IMR-90 (cell line): ENCODE measurements around the gene GNG2. TPM values are rescaled to one million over a fixed set of nuclear protein-coding genes. Genes with fewer than 3 reads are reported as not detected.

Experiments used
- ATAC-seq: fragments of 200-7000 bp; cut with Tn5 transposase; 2 replicates; pipeline ENCODE4 v1.9.1; 2020; ENCODE audit warnings: low read depth, mild to moderate bottlenecking, moderate library complexity
- BruUV-seq: library from RNA; stranded (reverse); fragments of 400-500 nt; replicated peaks from 2 replicates; lab custom pipeline; 2021; lab: Mats Ljungman, UMichigan
- CTCF ChIA-PET: fragments of 300-600 bp; formaldehyde crosslinking; extraction: SDS; loops from one replicate; lab custom pipeline; 2021; ENCODE audit warnings: antibody characterized with exemption; lab: Yijun Ruan, JAX
- POLR2A ChIA-PET: fragments of 300-600 bp; sonication (Branson Sonifier 250); formaldehyde crosslinking; loops from one replicate; lab custom pipeline; 2022; ENCODE audit warnings: antibody characterized with exemption; ENCODE audit not compliant: unreplicated experiment; lab: Charles Lee
- DNase-seq: peaks from one replicate; pipeline ENCODE4 v3.0.0; 2013
- H2AFZ ChIP-seq: replicated peaks from 2 replicates; pipeline ENCODE3; 2013; ENCODE audit warnings: low read length, mild to moderate bottlenecking; ENCODE audit not compliant: poor library complexity
- H2AK5ac ChIP-seq: 2 replicates; pipeline ENCODE4 v1.6.1; 2013; ENCODE audit warnings: low read depth, low read length, inconsistent platforms
- H2AK9ac ChIP-seq: replicated peaks from 2 replicates; pipeline ENCODE3; 2013; ENCODE audit warnings: mild to moderate bottlenecking, low read depth, low read length, moderate library complexity; ENCODE audit not compliant: poor library complexity
- H2BK120ac ChIP-seq: 2 replicates; pipeline ENCODE4 v1.6.1; 2013; ENCODE audit warnings: low read depth, low read length, inconsistent platforms
- H2BK15ac ChIP-seq: 3 replicates; pipeline ENCODE4 v1.6.1; 2013; ENCODE audit warnings: low read depth, low read length, inconsistent platforms
- H2BK20ac ChIP-seq: 2 replicates; pipeline ENCODE4 v1.6.1; 2013; ENCODE audit warnings: low read depth, mild to moderate bottlenecking, inconsistent platforms, low read length, moderate library complexity
- H2BK5ac ChIP-seq: 2 replicates; pipeline ENCODE4 v1.6.1; 2013; ENCODE audit warnings: mild to moderate bottlenecking, low read depth, low read length, inconsistent platforms; ENCODE audit not compliant: poor library complexity, severe bottlenecking
- H3K14ac ChIP-seq: replicated peaks from 2 replicates; pipeline ENCODE4 v1.6.1; 2013; ENCODE audit warnings: low read depth, low read length, inconsistent platforms
- H3K18ac ChIP-seq: 2 replicates; pipeline ENCODE4 v1.6.1; 2013; ENCODE audit warnings: low read depth, low read length, control low read depth
- H3K23ac ChIP-seq: 2 replicates; pipeline ENCODE4 v1.6.1; 2013; ENCODE audit warnings: low read depth, low read length, inconsistent platforms
- H3K27ac ChIP-seq: 2 replicates; pipeline ENCODE4 v1.5.1; 2013; ENCODE audit warnings: mild to moderate bottlenecking, control low read depth, low read length; ENCODE audit not compliant: insufficient read depth
- H3K27me3 ChIP-seq: 2 replicates; pipeline ENCODE4 v1.6.1; 2013; ENCODE audit warnings: low read length; ENCODE audit not compliant: control insufficient read depth, insufficient read depth
- H3K36me3 ChIP-seq: 2 replicates; pipeline ENCODE4 v1.6.1; 2013; ENCODE audit warnings: low read length, mixed read lengths; ENCODE audit not compliant: control insufficient read depth, insufficient read depth
- H3K4ac ChIP-seq: 2 replicates; pipeline ENCODE4 v1.6.1; 2013; ENCODE audit warnings: low read depth, low read length, inconsistent platforms
- H3K4me1 ChIP-seq: 2 replicates; pipeline ENCODE4 v1.6.1; 2013; ENCODE audit warnings: low read length, mixed read lengths; ENCODE audit not compliant: control insufficient read depth, insufficient read depth
- H3K4me2 ChIP-seq: 2 replicates; pipeline ENCODE4 v1.6.1; 2013; ENCODE audit warnings: low read depth, mild to moderate bottlenecking, control low read depth, low read length, moderate library complexity
- H3K4me3 ChIP-seq: 2 replicates; pipeline ENCODE4 v1.5.1; 2013; ENCODE audit warnings: low read depth, mild to moderate bottlenecking, control low read depth, low read length, moderate library complexity; ENCODE audit not compliant: insufficient read depth
- H3K56ac ChIP-seq: 2 replicates; pipeline ENCODE4 v1.6.1; 2013; ENCODE audit warnings: low read length, inconsistent platforms; ENCODE audit not compliant: insufficient read depth; ENCODE audit errors: extremely low read depth
- H3K79me1 ChIP-seq, 2 experiments: 2 replicates each; pipeline ENCODE4 v1.6.1; 2013; ENCODE audit warnings: low read length in 2 of 2, inconsistent platforms in 1 of 2, low read depth in 1 of 2
- H3K9ac ChIP-seq: 2 replicates; pipeline ENCODE4 v1.6.1; 2013; ENCODE audit warnings: low read depth, low read length, control low read depth
- H3K9me1 ChIP-seq: 2 replicates; pipeline ENCODE4 v1.6.1; 2013; ENCODE audit warnings: low read length, inconsistent platforms; ENCODE audit not compliant: insufficient read depth
- H3K9me3 ChIP-seq: 2 replicates; pipeline ENCODE4 v1.6.1; 2013; ENCODE audit warnings: low read length; ENCODE audit not compliant: control insufficient read depth, insufficient read depth
- H4K20me1 ChIP-seq: 2 replicates; pipeline ENCODE4 v1.6.1; 2013; ENCODE audit warnings: low read length, inconsistent platforms; ENCODE audit not compliant: insufficient read depth
- H4K5ac ChIP-seq: 2 replicates; pipeline ENCODE4 v1.6.1; 2013; ENCODE audit warnings: mild to moderate bottlenecking, low read depth, low read length, control low read depth
- H4K8ac ChIP-seq, 2 experiments: 2 replicates each; pipeline ENCODE4 v1.6.1; 2013; ENCODE audit warnings: low read depth in 2 of 2, low read length in 2 of 2, control low read depth in 1 of 2, inconsistent platforms in 1 of 2
- H4K91ac ChIP-seq: 2 replicates; pipeline ENCODE4 v1.6.1; 2013; ENCODE audit warnings: low read depth, low read length, inconsistent platforms; ENCODE audit not compliant: insufficient read depth
- CEBPB ChIP-seq: IDR thresholded peaks from 2 replicates; pipeline ENCODE4 v1.6.1; 2012; ENCODE audit warnings: low read depth, low read length, improper control_type of control experiment
- CHD1 ChIP-seq: IDR thresholded peaks from 2 replicates; pipeline ENCODE4 v1.6.1; 2012; ENCODE audit warnings: low read depth, low read length, improper control_type of control experiment
- MXI1 ChIP-seq: IDR thresholded peaks from 2 replicates; pipeline ENCODE4 v1.6.1; 2012; ENCODE audit warnings: low read depth, mild to moderate bottlenecking, low read length, moderate library complexity, borderline replicate concordance
- NFE2L2 ChIP-seq: fragments of 150-350 bp; IDR thresholded peaks from 2 replicates; pipeline ENCODE4 v1.6.1; 2016; ENCODE audit warnings: low read depth, mild to moderate bottlenecking, low read length
- RCOR1 ChIP-seq: IDR thresholded peaks from 2 replicates; pipeline ENCODE4 v1.6.1; 2012; ENCODE audit warnings: mild to moderate bottlenecking, low read length, improper control_type of control experiment; ENCODE audit not compliant: insufficient replicate concordance
- RFX5 ChIP-seq: IDR thresholded peaks from 2 replicates; pipeline ENCODE4 v1.8.0; 2012; ENCODE audit warnings: low read depth, mild to moderate bottlenecking, low read length, moderate library complexity
- USF2 ChIP-seq: fragments of 150-350 bp; IDR thresholded peaks from 2 replicates; pipeline ENCODE4 v1.6.1; 2017; ENCODE audit warnings: mild to moderate bottlenecking, antibody characterized with exemption, low read length, low read depth
- WGBS, 2 experiments: methylation state at CpG; one replicate each; pipeline versions ENCODE4 v1.1.5 to v1.1.7; 2013; ENCODE audit warnings: missing lambda C conversion rate in 2 of 2; ENCODE audit not compliant: insufficient read length in 1 of 2; ENCODE audit errors: extremely low coverage in 2 of 2; 5-methylcytosine and 5-hydroxymethylcytosine counted together
- dilution Hi-C: fragments of 300-500 bp; cut with HindIII; formaldehyde crosslinking; loops from one replicate; pipeline ENCODE4 v1.14.3; 2018; ENCODE audit warnings: low sequenced_read_pairs; ENCODE audit not compliant: unreplicated experiment
- in situ Hi-C: fragments of 300-500 bp; cut with MboI; formaldehyde crosslinking; loops from 3 replicates; pipeline ENCODE4 v1.14.3; 2019; ENCODE audit warnings: low sequenced_read_pairs, inconsistent platforms, mixed read lengths
- intact Hi-C: fragments of 100-400 bp; cut with micrococcal nuclease; formaldehyde crosslinking; loops from 2 replicates; pipeline ENCODE4 v1.10.0; 2022
- polyA plus RNA-seq, 3 experiments: library from polyadenylated mRNA; depleted of rRNA; stranded (reverse); fragments of >200 nt; gene quantifications; 2 replicates each; pipeline ENCODE4 v1.2.3, GENCODE V29; 2012; ENCODE audit warnings: low replicate concordance in 1 of 3
- total RNA-seq: library from RNA; depleted of rRNA; stranded (reverse); fragments of >200 nt; gene quantifications from 2 replicates; pipeline ENCODE4 v1.2.3, GENCODE V29; 2012

The GNG2 gene
- total and polyA plus RNA-seq, 2 of the 4 experiments (the other 2 are of a cell fraction) = 13.1 to 14.6 TPM

GRCh38 chr14:52018252-52018651, 157.8 kb downstream of the GNG2 start:
- H3K14ac ChIP-seq = 0 out of 2 replicates have a peak overlapping the region, but pooled peaks have one; percentile 37
- H3K27me3 ChIP-seq = no peaks in the 10 kb centered on the region
- BruUV-seq = no TSS peak
- no peaks in the 10 kb centered on the region for H3K9me3 ChIP-seq
- H3K79me1 ChIP-seq = peaks cover 55 to 79% of the 10 kb centered on the region in 2 experiments
- H3K56ac ChIP-seq = no peak overlapping the region
- no CpG with 5 or more reads among the region's 4 CpGs for WGBS, 2 experiments
- in situ Hi-C loops (loop anchor here (25.0 kb wide), 1 partner anchor 694 kb away; the partner anchor contains the start of gene PSMC6), intact Hi-C loops (no loop called here), dilution Hi-C loops (no loop called here)
- H2BK5ac ChIP-seq = no peak overlapping the region
- peaks cover 42% of the 10 kb centered on the region for H3K9me1 ChIP-seq
- POLR2A ChIA-PET = interaction anchor here (0.5 kb wide), 1 partner anchor 570 kb away, joined by 3 read pairs; no protein-coding TSS in a partner anchor
- peaks cover 9% of the 10 kb centered on the region for H3K4me1 ChIP-seq
- no peak overlapping the region for H3K4ac ChIP-seq
- H3K23ac ChIP-seq = no peak overlapping the region
- H2AK9ac ChIP-seq = no peak overlapping the region
- H2BK15ac ChIP-seq = no peak overlapping the region
- H3K4me3 ChIP-seq = no peak overlapping the region
- H2AFZ ChIP-seq = no peak overlapping the region
- H3K4me2 ChIP-seq = no peak overlapping the region
- H3K27ac ChIP-seq = no peak overlapping the region
- no peaks in the 10 kb centered on the region for H4K20me1 ChIP-seq
- DNase-seq = no peak
- H2AK5ac ChIP-seq = no peak overlapping the region
- H3K9ac ChIP-seq = no peak overlapping the region
- peaks cover 75% of the 10 kb centered on the region for H3K36me3 ChIP-seq
- no peak for ATAC-seq
- CTCF ChIA-PET = interaction anchor here (0.6 kb wide), 1 partner anchor 155 kb away, joined by 7 read pairs; no protein-coding TSS in a partner anchor
- H2BK120ac ChIP-seq = no peak overlapping the region
- TF ChIP-seq RFX5 (no peak), CHD1 (no peak), CEBPB (no peak), RCOR1 (no peak), USF2 (no peak), NFE2L2 (no peak), MXI1 (no peak)
- no peak overlapping the region for H3K18ac ChIP-seq
- no peak overlapping the region for H4K91ac ChIP-seq
- no peak overlapping the region for H4K8ac ChIP-seq
- H4K5ac ChIP-seq = no peak overlapping the region
- no peak overlapping the region for H2BK20ac ChIP-seq
